ENCODE data around the gene OPTN.

Gene OPTN

GRCh38 chr10:13158401-13158800 lies 58.4 kb downstream of the OPTN start:
- 93% methylated on average over 32 of the region's 32 CpGs for WGBS

GRCh38 chr10:13160934-13161856 lies 61.2 kb downstream of the OPTN start, which contains the start of gene MCM10:
Gene MCM10, plus strand, starts transcription at chr10:13161558. Its CDS starts 2,645 bp downstream, at chr10:13164203.
- H3K14ac ChIP-seq (ENCODE audit: low read length in 2 of 2) = no peak within 1 kb of the TSS
- peaks cover 6% of the 10 kb centered on the region for H3K79me1 ChIP-seq (replicated peaks; ENCODE audit: low read length, poor library complexity, severe bottlenecking)
- DNase-seq = peak; percentile 99
- peak within 1 kb of the TSS; percentile 81 for H3K4me2 ChIP-seq (ENCODE audit: low read length, poor library complexity, severe bottlenecking)
- no peaks in the 10 kb centered on the region for H3K27me3 ChIP-seq (ENCODE audit: control insufficient read depth in 1 of 2, insufficient read depth in 1 of 2, low read length in 2 of 2)
- peaks cover 5% of the 10 kb centered on the region for H3K4me1 ChIP-seq (ENCODE audit: control insufficient read depth, insufficient read depth, low read depth, low read length)
- no peaks in the 10 kb centered on the region for H3K36me3 ChIP-seq (ENCODE audit: control insufficient read depth in 1 of 2, insufficient read depth in 2 of 2, low read depth in 1 of 2, low read length in 2 of 2)
- WGBS = 1% methylated on average over 53 of the region's 56 CpGs
- H3K9me3 ChIP-seq (ENCODE audit: control insufficient read depth, low read length) = no peaks in the 10 kb centered on the region
- no peak within 1 kb of the TSS for H2BK5ac ChIP-seq (ENCODE audit: low read depth, low read length, poor library complexity, severe bottlenecking)
- no peak within 1 kb of the TSS for H2BK12ac ChIP-seq (ENCODE audit: low read length in 2 of 2)
- H3K4me3 ChIP-seq (ENCODE audit: insufficient read depth in 1 of 2, low read depth in 1 of 2, low read length in 2 of 2) = peak within 1 kb of the TSS; percentile 75 to 81
- H2BK120ac ChIP-seq (ENCODE audit: low read depth, low read length) = no peak within 1 kb of the TSS
- H3K4ac ChIP-seq (ENCODE audit: low read depth in 1 of 2, low read length in 2 of 2) = no peak within 1 kb of the TSS
- peak within 1 kb of the TSS in 1 of 2 experiments; percentile 25 for H3K23ac ChIP-seq (ENCODE audit: low read length in 2 of 2)
- H2AFZ ChIP-seq (ENCODE audit: low read depth, low read length) = peak within 1 kb of the TSS; percentile 72
- H4K91ac ChIP-seq (ENCODE audit: low read length) = no peak within 1 kb of the TSS
- no peak within 1 kb of the TSS for H4K8ac ChIP-seq (ENCODE audit: low read length)
- no peak within 1 kb of the TSS for H3K18ac ChIP-seq (ENCODE audit: low read depth in 1 of 2, low read length in 2 of 2)
- no peak within 1 kb of the TSS for H2AK5ac ChIP-seq (ENCODE audit: low read length, severe bottlenecking)
- H3K27ac ChIP-seq (ENCODE audit: low read length, poor library complexity, severe bottlenecking) = no peak within 1 kb of the TSS
- no peak within 1 kb of the TSS for H2BK15ac ChIP-seq (ENCODE audit: low read depth, poor library complexity, severe bottlenecking)
- H3K9ac ChIP-seq (ENCODE audit: low read length) = peak within 1 kb of the TSS; percentile 81

More at GRCh38 chr10:13158401-13158800, 58.4 kb downstream of the OPTN start:
- no peak overlapping the region for H2BK12ac ChIP-seq (ENCODE audit: low read length in 2 of 2)
- H2BK15ac ChIP-seq (ENCODE audit: low read depth, poor library complexity, severe bottlenecking) = no peak overlapping the region
- H3K4ac ChIP-seq (ENCODE audit: low read depth in 1 of 2, low read length in 2 of 2) = no peak overlapping the region
- no peak overlapping the region for H3K18ac ChIP-seq (ENCODE audit: low read depth in 1 of 2, low read length in 2 of 2)
- H3K4me3 ChIP-seq (ENCODE audit: insufficient read depth in 1 of 2, low read depth in 1 of 2, low read length in 2 of 2) = peak overlapping the region in 1 of 2 experiments; percentile 51
- no peak overlapping the region for H3K14ac ChIP-seq (ENCODE audit: low read length in 2 of 2)
- DNase-seq = no peak
- no peak overlapping the region for H3K27ac ChIP-seq (ENCODE audit: low read length, poor library complexity, severe bottlenecking)
- no peaks in the 10 kb centered on the region for H3K9me3 ChIP-seq (ENCODE audit: control insufficient read depth, low read length)
- H3K36me3 ChIP-seq (ENCODE audit: control insufficient read depth in 1 of 2, insufficient read depth in 2 of 2, low read depth in 1 of 2, low read length in 2 of 2) = peaks cover 0 to 3% of the 10 kb centered on the region in 2 experiments
- no peak overlapping the region for H2AK5ac ChIP-seq (ENCODE audit: low read length, severe bottlenecking)
- H3K79me1 ChIP-seq (replicated peaks; ENCODE audit: low read length, poor library complexity, severe bottlenecking) = peaks cover 5% of the 10 kb centered on the region
- peaks cover 5% of the 10 kb centered on the region for H3K4me1 ChIP-seq (ENCODE audit: control insufficient read depth, insufficient read depth, low read depth, low read length)
- no peak overlapping the region for H2BK5ac ChIP-seq (ENCODE audit: low read depth, low read length, poor library complexity, severe bottlenecking)
- H4K8ac ChIP-seq (ENCODE audit: low read length) = no peak overlapping the region
- peak overlapping the region; percentile 41 for H3K9ac ChIP-seq (ENCODE audit: low read length)
- H3K4me2 ChIP-seq (ENCODE audit: low read length, poor library complexity, severe bottlenecking) = no peak overlapping the region
- H2BK120ac ChIP-seq (ENCODE audit: low read depth, low read length) = no peak overlapping the region
- H4K91ac ChIP-seq (ENCODE audit: low read length) = no peak overlapping the region
- no peak overlapping the region for H3K23ac ChIP-seq (ENCODE audit: low read length in 2 of 2)
- H2AFZ ChIP-seq (ENCODE audit: low read depth, low read length) = no peak overlapping the region
- no peaks in the 10 kb centered on the region for H3K27me3 ChIP-seq (ENCODE audit: control insufficient read depth in 1 of 2, insufficient read depth in 1 of 2, low read length in 2 of 2)

GRCh38 chr10:13161857-13162271 lies 61.9 kb downstream of the OPTN start:
- H3K4me3 ChIP-seq (ENCODE audit: insufficient read depth in 1 of 2, low read depth in 1 of 2, low read length in 2 of 2) = peak overlapping the region; percentile 75 to 81
- peak; percentile 33 for DNase-seq
- no peak overlapping the region for H2BK5ac ChIP-seq (ENCODE audit: low read depth, low read length, poor library complexity, severe bottlenecking)
- H3K23ac ChIP-seq (ENCODE audit: low read length in 2 of 2) = peak overlapping the region in 1 of 2 experiments; percentile 25
- no peak overlapping the region for H2AK5ac ChIP-seq (ENCODE audit: low read length, severe bottlenecking)
- H3K9me3 ChIP-seq (ENCODE audit: control insufficient read depth, low read length) = no peaks in the 10 kb centered on the region
- 4% methylated on average over 18 of the region's 18 CpGs for WGBS
- peak overlapping the region; percentile 81 for H3K4me2 ChIP-seq (ENCODE audit: low read length, poor library complexity, severe bottlenecking)
- H4K8ac ChIP-seq (ENCODE audit: low read length) = no peak overlapping the region
- H3K79me1 ChIP-seq (replicated peaks; ENCODE audit: low read length, poor library complexity, severe bottlenecking) = peaks cover 9% of the 10 kb centered on the region
- no peak overlapping the region for H3K14ac ChIP-seq (ENCODE audit: low read length in 2 of 2)
- H3K27me3 ChIP-seq (ENCODE audit: control insufficient read depth in 1 of 2, insufficient read depth in 1 of 2, low read length in 2 of 2) = no peaks in the 10 kb centered on the region
- no peak overlapping the region for H4K91ac ChIP-seq (ENCODE audit: low read length)
- H2BK15ac ChIP-seq (ENCODE audit: low read depth, poor library complexity, severe bottlenecking) = no peak overlapping the region
- H3K27ac ChIP-seq (ENCODE audit: low read length, poor library complexity, severe bottlenecking) = no peak overlapping the region
- no peak overlapping the region for H2BK120ac ChIP-seq (ENCODE audit: low read depth, low read length)
- no peak overlapping the region for H2BK12ac ChIP-seq (ENCODE audit: low read length in 2 of 2)
- peaks cover 5% of the 10 kb centered on the region for H3K4me1 ChIP-seq (ENCODE audit: control insufficient read depth, insufficient read depth, low read depth, low read length)
- H3K4ac ChIP-seq (ENCODE audit: low read depth in 1 of 2, low read length in 2 of 2) = no peak overlapping the region
- peak overlapping the region; percentile 77 for H3K9ac ChIP-seq (ENCODE audit: low read length)
- H3K36me3 ChIP-seq (ENCODE audit: control insufficient read depth in 1 of 2, insufficient read depth in 2 of 2, low read depth in 1 of 2, low read length in 2 of 2) = no peaks in the 10 kb centered on the region
- peak overlapping the region; percentile 29 for H2AFZ ChIP-seq (ENCODE audit: low read depth, low read length)
- H3K18ac ChIP-seq (ENCODE audit: low read depth in 1 of 2, low read length in 2 of 2) = no peak overlapping the region

- Histone ChIP-seq H2BK12ac (ENCODE audit: low read length in 2 of 2) (no peak overlapping the region), H3K9ac (ENCODE audit: low read length) (no peak overlapping the region), H2AK5ac (ENCODE audit: low read length, severe bottlenecking) (no peak overlapping the region), H3K4me2 (ENCODE audit: low read length, poor library complexity, severe bottlenecking) (no peak overlapping the region), H3K9me3 (ENCODE audit: control insufficient read depth, low read length) (no peaks in the 10 kb centered on the region), H2BK5ac (ENCODE audit: low read depth, low read length, poor library complexity, severe bottlenecking) (no peak overlapping the region), H3K79me1 (replicated peaks; ENCODE audit: low read length, poor library complexity, severe bottlenecking) (peaks cover 17% of the 10 kb centered on the region), H3K27ac (ENCODE audit: low read length, poor library complexity, severe bottlenecking) (no peak overlapping the region), H2BK120ac (ENCODE audit: low read depth, low read length) (no peak overlapping the region), H3K4me3 (ENCODE audit: insufficient read depth in 1 of 2, low read depth in 1 of 2, low read length in 2 of 2) (no peak overlapping the region), H3K4ac (ENCODE audit: low read depth in 1 of 2, low read length in 2 of 2) (no peak overlapping the region), H3K18ac (ENCODE audit: low read depth in 1 of 2, low read length in 2 of 2) (no peak overlapping the region), H3K23ac (ENCODE audit: low read length in 2 of 2) (no peak overlapping the region), H4K91ac (ENCODE audit: low read length) (no peak overlapping the region), H2AFZ (ENCODE audit: low read depth, low read length) (no peak overlapping the region), H2BK15ac (ENCODE audit: low read depth, poor library complexity, severe bottlenecking) (no peak overlapping the region), H3K4me1 (ENCODE audit: control insufficient read depth, insufficient read depth, low read depth, low read length) (peaks cover 5% of the 10 kb centered on the region), H3K27me3 (ENCODE audit: control insufficient read depth in 1 of 2, insufficient read depth in 1 of 2, low read length in 2 of 2) (no peaks in the 10 kb centered on the region), H4K8ac (ENCODE audit: low read length) (no peak overlapping the region), H3K14ac (ENCODE audit: low read length in 2 of 2) (no peak overlapping the region), H3K36me3 (ENCODE audit: control insufficient read depth in 1 of 2, insufficient read depth in 2 of 2, low read depth in 1 of 2, low read length in 2 of 2) (no peaks in the 10 kb centered on the region)
- 100% methylated on average over 2 of the region's 3 CpGs for WGBS
- DNase-seq = no peak
These were observed 63.9 kb downstream of the OPTN start for GRCh38 chr10:13163859-13164258.

Data from mesenchymal stem cell (in vitro differentiated cells and primary cell).